Measurements from ENCODE around the gene UVRAG. TPM values are rescaled to one million over a fixed set of nuclear protein-coding genes. Genes with fewer than 3 reads are reported as not detected.

The UVRAG gene
- total and polyA plus RNA-seq, 2 of the 13 experiments (the other 11 are each of a cell fraction or from before 2014, with no cell fraction given): 9.7 to 17.3 TPM

DNA sequence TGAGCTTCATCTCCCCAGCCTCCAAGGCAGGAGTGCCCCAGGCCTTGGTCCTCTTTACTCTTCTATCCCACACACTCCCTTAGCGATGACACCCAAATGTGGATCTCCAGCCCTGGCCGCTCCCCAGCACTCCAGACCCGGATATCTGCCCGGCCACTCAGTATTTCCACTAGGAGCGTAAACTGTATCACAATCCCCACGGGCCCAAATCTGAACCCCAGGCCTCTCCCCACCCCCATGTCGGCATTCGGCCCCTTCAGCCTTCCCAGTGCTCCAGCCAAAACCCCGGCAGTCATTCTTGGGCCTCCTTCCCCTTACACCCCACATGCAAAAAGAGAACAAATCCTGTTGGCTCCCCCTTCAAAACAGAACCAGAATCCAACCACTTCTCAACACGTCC, 370.5 kb downstream of the UVRAG start:
- Histone ChIP-seq H4K20me1 (ENCODE audit: insufficient read depth, low read length) (no peaks in the 10 kb centered on the region), H3K4me3 (replicated peaks in 1 of 3; ENCODE audit: insufficient read depth in 1 of 3, low read depth in 2 of 3, low read length in 3 of 3) (no peak overlapping the region), H3K27ac (ENCODE audit: extremely low read length, insufficient read depth, low read length) (no peak overlapping the region), H3K4me2 (ENCODE audit: low read depth, low read length) (no peak overlapping the region), H3K9ac (ENCODE audit: insufficient read depth, low read depth, low read length) (no peak overlapping the region), H3K79me2 (ENCODE audit: insufficient read depth, low read length) (no peaks in the 10 kb centered on the region), H2AFZ (ENCODE audit: low read length) (no peak overlapping the region), H3K9me3 (ENCODE audit: low read length) (no peaks in the 10 kb centered on the region), H3K36me3 (replicated peaks in 1 of 2; ENCODE audit: control insufficient read depth in 1 of 2, insufficient read depth in 2 of 2, low read length in 2 of 2) (no peaks in the 10 kb centered on the region), H3K27me3 (ENCODE audit: control insufficient read depth in 1 of 2, insufficient read depth in 2 of 2, low read length in 2 of 2) (0 out of 5 replicates have a peak, but pooled peaks cover 0 to 5% of the 10 kb centered on the region in 2 experiments), H3K4me1 (ENCODE audit: insufficient read depth, low read length) (peaks cover 9% of the 10 kb centered on the region)
- CTCF ChIA-PET (ENCODE audit: low intra/inter-chr PET ratio, low total read pairs): no interaction called here
- DNase-seq (ENCODE audit: low spot score): no peak
- 68% methylated on average over 10 of the region's 10 CpGs for WGBS (ENCODE audit: low lambda C conversion rate)
- no TSS peak for BruUV-seq (replicated peaks)
- POLR2A ChIA-PET: no interaction called here
- no peak for FAIRE-seq
- intact Hi-C loops (cut with micrococcal nuclease; ENCODE audit: unreplicated experiment): no loop called here
- TF ChIP-seq RAD21 (CRISPR knock-in tag; IDR thresholded peaks at IDR 0.05) (no peak), GZF1 (CRISPR knock-in tag; IDR thresholded peaks at IDR 0.05) (no peak)
- no peak for ATAC-seq
- in situ Hi-C loops (cut with HindIII; ENCODE audit: extremely low pct_ligation_motif_present, low pct_unique_long_range_greater_than_20kb): no loop called here

DNA sequence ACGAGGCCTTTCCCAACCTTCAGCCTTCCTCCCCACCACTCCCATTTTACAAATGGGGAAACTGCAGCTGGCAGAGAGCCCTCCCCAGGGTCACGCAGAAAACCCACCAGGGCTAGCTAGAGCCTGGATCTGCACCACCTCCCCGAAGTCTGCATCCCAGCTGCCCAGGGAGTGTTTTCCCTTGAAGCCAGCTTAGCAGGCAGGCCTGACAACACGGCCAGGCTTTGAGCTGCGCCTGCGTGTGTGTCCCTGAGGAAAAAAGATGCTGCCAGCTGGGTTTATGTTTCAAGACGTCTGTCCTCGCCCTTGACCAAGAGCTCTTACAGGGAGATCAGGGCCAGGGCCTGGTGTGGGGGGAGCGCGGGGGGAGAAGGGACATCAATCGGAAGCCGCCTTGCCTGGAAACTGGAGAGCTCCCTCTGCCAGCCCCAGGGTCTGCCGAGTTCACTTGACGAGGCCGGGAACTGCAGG, 371.0 kb downstream of the UVRAG start:
- H3K79me2 ChIP-seq (ENCODE audit: insufficient read depth, low read length): no peaks in the 10 kb centered on the region
- H3K27ac ChIP-seq (ENCODE audit: extremely low read length, insufficient read depth, low read length): no peak overlapping the region
- 59% methylated on average over 14 of the region's 15 CpGs for WGBS (ENCODE audit: low lambda C conversion rate)
- no peaks in the 10 kb centered on the region for H4K20me1 ChIP-seq (ENCODE audit: insufficient read depth, low read length)
- no TSS peak for BruUV-seq (replicated peaks)
- no peak for FAIRE-seq
- in situ Hi-C loops (cut with HindIII; ENCODE audit: extremely low pct_ligation_motif_present, low pct_unique_long_range_greater_than_20kb): no loop called here
- H3K4me3 ChIP-seq (replicated peaks in 1 of 3; ENCODE audit: insufficient read depth in 1 of 3, low read depth in 2 of 3, low read length in 3 of 3): no peak overlapping the region
- intact Hi-C loops (cut with micrococcal nuclease; ENCODE audit: unreplicated experiment): no loop called here
- ChIA-PET POLR2A (no interaction called here), CTCF (ENCODE audit: low intra/inter-chr PET ratio, low total read pairs) (no interaction called here)
- peaks cover 6% of the 10 kb centered on the region; the same call in 1 of the 2 replicates for H3K4me1 ChIP-seq (ENCODE audit: insufficient read depth, low read length)
- no peak for DNase-seq (ENCODE audit: low spot score)
- no peak overlapping the region for H3K9ac ChIP-seq (ENCODE audit: insufficient read depth, low read depth, low read length)
- no peak for ATAC-seq
- no peak overlapping the region for H3K4me2 ChIP-seq (ENCODE audit: low read depth, low read length)
- 0 out of 5 replicates have a peak, but pooled peaks cover 0 to 5% of the 10 kb centered on the region in 2 experiments for H3K27me3 ChIP-seq (ENCODE audit: control insufficient read depth in 1 of 2, insufficient read depth in 2 of 2, low read length in 2 of 2)
- H2AFZ ChIP-seq (ENCODE audit: low read length): no peak overlapping the region
- TF ChIP-seq TBL1XR1 (IDR thresholded peaks at IDR 0.05; ENCODE audit: borderline replicate concordance, low read length, partially characterized antibody): no peak
- TF ChIP-seq TCF7 (IDR thresholded peaks at IDR 0.05; ENCODE audit: low read depth): peak; percentile 31; the same call in 1 of the 2 replicates
- no peak for TF ChIP-seq FOXC1 (CRISPR knock-in tag; IDR thresholded peaks at IDR 0.05; ENCODE audit: borderline replicate concordance)
- no peak for TF ChIP-seq ZNF567 (CRISPR knock-in tag; IDR thresholded peaks at IDR 0.05; ENCODE audit: borderline replicate concordance)
- no peak for TF ChIP-seq ZNF746 (CRISPR knock-in tag; IDR thresholded peaks at IDR 0.05)
- H3K9me3 ChIP-seq (ENCODE audit: low read length): no peaks in the 10 kb centered on the region
- H3K36me3 ChIP-seq (replicated peaks in 1 of 2; ENCODE audit: control insufficient read depth in 1 of 2, insufficient read depth in 2 of 2, low read length in 2 of 2): no peaks in the 10 kb centered on the region

All from HepG2 (cell line).